Prostate gland (tissue), 2 donors: Measurements from ENCODE around the gene ELFN1. TPM values are rescaled to one million over a fixed set of nuclear protein-coding genes. Genes with fewer than 3 reads are reported as not detected.

Source experiments
- DNase-seq: peaks from one replicate; pipeline ENCODE4 v3.0.0-alpha.2; 2019; ENCODE audit warnings: low spot score
- H3K27ac ChIP-seq, 2 donors: fragments of 200-600 bp; sonication (generic); 2 replicates each; pipeline ENCODE4 v1.5.1; 2017 to 2019
- H3K27me3 ChIP-seq: fragments of 200-600 bp; sonication (generic); replicated peaks from 2 replicates; pipeline ENCODE4 v1.5.1; 2019; ENCODE audit not compliant: insufficient read depth
- H3K36me3 ChIP-seq, 2 donors: fragments of 200-600 bp; sonication (generic); 1 replicate in 1 of 2; 2 replicates in 1 of 2; pipeline versions ENCODE4 v1.5.1 to v1.8.1; 2017 to 2019
- H3K4me1 ChIP-seq: fragments of 200-600 bp; sonication (generic); replicated peaks from 2 replicates; pipeline ENCODE4 v1.5.1; 2019
- H3K4me3 ChIP-seq, 2 donors: fragments of 200-600 bp; sonication (generic); 2 replicates each; pipeline ENCODE4 v1.5.1; 2017 to 2019
- H3K9me3 ChIP-seq: fragments of 200-600 bp; sonication (generic); 2 replicates; pipeline ENCODE4 v1.5.1; 2017
- POLR2A ChIP-seq: fragments of 450-650 bp; IDR thresholded peaks from one replicate; pipeline ENCODE4 v1.6.1; 2016; ENCODE audit warnings: antibody characterized with exemption, mild to moderate bottlenecking
- POLR2AphosphoS5 ChIP-seq: sonication (generic); formaldehyde crosslinking; IDR thresholded peaks from one replicate; pipeline ENCODE4 v1.6.1; 2017; ENCODE audit warnings: antibody characterized with exemption
- WGBS: methylation state at CpG from one replicate; pipeline ENCODE4 v1.1.5; 2018; 5-methylcytosine and 5-hydroxymethylcytosine counted together
- intact Hi-C: fragments of 100-400 bp; cut with DNase I; formaldehyde crosslinking; loops from one replicate; pipeline ENCODE4 v1.14.2; 2022
- total RNA-seq, 2 donors: library from RNA; depleted of rRNA; stranded (reverse); fragments of >200 nt; gene quantifications; one replicate each; pipeline ENCODE4 v1.1.0, GENCODE V29; 2016
- TF ChIP-seq, protein P1 (sequence below), 4 experiments: fragments of 200-600 bp in 2 of 4; fragments of 450-650 bp in 2 of 4; sonication (generic) in 2 of 4; IDR thresholded peaks; 1 replicate in 3 of 4; 2 replicates in 1 of 4; pipeline ENCODE4 v1.5.1; 2016 to 2019; ENCODE audit warnings: antibody characterized with exemption in 4 of 4, mild to moderate bottlenecking in 2 of 4, moderate library complexity in 2 of 4

ELFN1 gene
- total RNA-seq, 2 donors from 2014 or later = 2.0 to 3.0 TPM

DNA sequence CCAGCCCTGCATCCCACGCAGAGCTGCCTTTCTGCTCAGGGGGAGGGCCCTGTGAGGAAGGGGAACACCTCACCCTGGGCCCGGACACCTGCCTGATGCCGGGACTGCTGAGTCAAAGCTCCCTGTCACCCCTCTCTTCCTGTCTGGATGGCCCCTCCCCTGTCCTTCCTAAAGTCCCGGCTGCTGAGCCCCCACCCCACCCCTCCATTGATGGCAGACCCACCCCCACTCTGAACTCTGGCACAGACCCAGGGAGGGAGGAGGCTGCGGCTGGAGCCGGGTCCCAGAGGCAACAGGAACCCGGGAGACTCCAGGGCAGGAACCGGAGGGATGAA is 78.7 kb downstream of the ELFN1 start:
- no peak for DNase-seq
- 24% methylated on average over 8 of the region's 8 CpGs for WGBS
- Histone ChIP-seq H3K4me3 (no peak overlapping the region), H3K9me3 (no peaks in the 10 kb centered on the region), H3K36me3 (no peaks in the 10 kb centered on the region), H3K27me3 (no peaks in the 10 kb centered on the region), H3K4me1 (no peaks in the 10 kb centered on the region), H3K27ac (no peak overlapping the region)
- no peak for TF ChIP-seq POLR2A
- TF ChIP-seq POLR2AphosphoS5 = no peak
- TF ChIP-seq, protein P1, sequence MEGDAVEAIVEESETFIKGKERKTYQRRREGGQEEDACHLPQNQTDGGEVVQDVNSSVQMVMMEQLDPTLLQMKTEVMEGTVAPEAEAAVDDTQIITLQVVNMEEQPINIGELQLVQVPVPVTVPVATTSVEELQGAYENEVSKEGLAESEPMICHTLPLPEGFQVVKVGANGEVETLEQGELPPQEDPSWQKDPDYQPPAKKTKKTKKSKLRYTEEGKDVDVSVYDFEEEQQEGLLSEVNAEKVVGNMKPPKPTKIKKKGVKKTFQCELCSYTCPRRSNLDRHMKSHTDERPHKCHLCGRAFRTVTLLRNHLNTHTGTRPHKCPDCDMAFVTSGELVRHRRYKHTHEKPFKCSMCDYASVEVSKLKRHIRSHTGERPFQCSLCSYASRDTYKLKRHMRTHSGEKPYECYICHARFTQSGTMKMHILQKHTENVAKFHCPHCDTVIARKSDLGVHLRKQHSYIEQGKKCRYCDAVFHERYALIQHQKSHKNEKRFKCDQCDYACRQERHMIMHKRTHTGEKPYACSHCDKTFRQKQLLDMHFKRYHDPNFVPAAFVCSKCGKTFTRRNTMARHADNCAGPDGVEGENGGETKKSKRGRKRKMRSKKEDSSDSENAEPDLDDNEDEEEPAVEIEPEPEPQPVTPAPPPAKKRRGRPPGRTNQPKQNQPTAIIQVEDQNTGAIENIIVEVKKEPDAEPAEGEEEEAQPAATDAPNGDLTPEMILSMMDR (IDR thresholded peaks at IDR 0.05) = no peak
- intact Hi-C loops = no loop called here

DNA sequence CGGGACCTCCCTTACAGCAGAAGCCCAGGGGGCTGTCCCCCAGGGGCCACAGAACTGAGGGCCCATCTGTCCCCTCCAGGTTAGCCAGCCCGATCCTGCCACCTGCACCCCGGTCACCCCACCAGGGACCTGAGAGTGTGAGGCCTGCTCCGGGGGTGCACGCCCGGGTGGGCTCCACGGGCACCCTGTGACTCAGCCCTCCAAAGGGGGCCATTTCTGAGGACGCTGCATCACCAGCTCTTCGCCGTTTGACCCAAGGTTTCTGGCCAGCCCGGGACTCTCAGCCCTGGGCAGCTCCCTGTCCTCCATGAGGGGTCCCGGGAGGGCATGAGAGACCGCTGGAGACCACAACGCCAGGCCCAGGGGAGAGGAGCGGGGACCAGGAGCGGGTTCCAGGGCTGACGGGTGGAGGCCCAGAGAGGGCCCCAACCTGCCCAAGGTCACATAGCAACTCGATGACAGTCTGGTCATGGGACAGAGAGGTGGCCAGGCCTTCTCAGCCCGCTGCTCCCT is 79.3 kb downstream of the ELFN1 start:
- intact Hi-C loops = no loop called here
- Histone ChIP-seq H3K27me3 (no peaks in the 10 kb centered on the region), H3K36me3 (no peaks in the 10 kb centered on the region), H3K9me3 (no peaks in the 10 kb centered on the region), H3K4me3 (no peak overlapping the region), H3K4me1 (no peaks in the 10 kb centered on the region), H3K27ac (no peak overlapping the region)
- WGBS = 85% methylated on average over 19 of the region's 19 CpGs
- TF ChIP-seq, protein P1 (IDR thresholded peaks at IDR 0.05) = no peak
- TF ChIP-seq POLR2AphosphoS5 (no peak), POLR2A (no peak)
- DNase-seq = no peak

DNA sequence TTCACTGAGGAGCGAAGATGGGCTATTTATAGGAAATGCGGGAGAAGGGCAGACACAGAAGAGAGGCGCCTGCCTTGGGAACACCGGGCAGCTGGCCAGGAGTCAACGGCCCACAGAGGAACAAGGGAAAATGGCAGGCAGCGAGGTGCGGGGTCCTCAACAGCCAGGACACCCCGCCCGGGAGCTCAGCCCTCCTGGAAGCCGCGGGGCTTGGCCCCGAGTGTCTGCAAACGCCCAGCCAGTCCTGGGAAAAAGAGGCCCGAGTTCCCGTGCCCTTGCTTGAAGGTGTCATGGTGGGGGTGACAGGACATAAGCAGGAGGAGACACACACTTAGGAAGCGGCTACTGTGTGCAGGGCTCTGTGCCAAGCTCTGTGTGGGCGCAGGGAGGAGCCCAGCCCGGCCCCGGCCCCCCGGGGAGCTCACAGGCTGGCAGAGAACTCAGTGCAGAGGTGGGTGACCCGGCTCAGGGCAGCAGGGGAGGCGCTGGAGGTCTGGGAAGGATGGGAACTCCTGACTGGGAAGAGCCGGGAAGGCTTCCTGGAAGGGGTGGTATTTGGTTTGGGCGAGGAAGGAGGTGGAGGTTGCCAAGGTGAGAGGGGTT is 79.9 kb downstream of the ELFN1 start:
- H3K27ac ChIP-seq = no peak overlapping the region
- TF ChIP-seq POLR2AphosphoS5 (no peak), POLR2A (no peak)
- TF ChIP-seq, protein P1 (IDR thresholded peaks at IDR 0.05) = no peak
- no peaks in the 10 kb centered on the region for H3K4me1 ChIP-seq
- no peaks in the 10 kb centered on the region for H3K27me3 ChIP-seq
- H3K36me3 ChIP-seq = no peaks in the 10 kb centered on the region
- 40% methylated on average over 24 of the region's 24 CpGs for WGBS
- no peak for DNase-seq
- intact Hi-C loops = no loop called here
- H3K9me3 ChIP-seq = no peaks in the 10 kb centered on the region
- no peak overlapping the region for H3K4me3 ChIP-seq

DNA sequence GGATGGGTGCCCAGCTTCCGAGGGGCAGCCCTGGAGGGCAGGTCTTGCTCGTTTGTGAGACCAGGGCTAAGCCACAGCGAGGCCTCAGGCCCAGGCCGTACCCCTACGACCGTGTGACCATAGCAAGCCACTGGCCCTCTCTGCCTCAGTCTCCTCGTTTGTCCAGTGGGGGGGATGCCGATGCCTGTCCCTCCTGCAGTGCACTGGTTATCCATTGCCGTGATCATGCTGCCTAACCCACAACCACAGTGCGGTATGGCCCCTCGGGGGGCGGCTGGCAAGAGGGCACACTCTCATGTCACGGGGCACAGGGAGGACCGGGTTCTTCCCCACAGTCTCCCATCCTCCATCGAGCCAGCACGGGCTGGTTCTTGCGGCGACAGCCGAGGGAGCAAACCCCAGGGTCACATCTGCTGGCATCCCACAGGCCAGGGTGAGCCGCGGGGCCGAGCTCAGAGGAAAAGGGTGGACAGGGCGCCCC is 80.5 kb downstream of the ELFN1 start:
- Histone ChIP-seq H3K4me3 (no peak overlapping the region), H3K36me3 (no peaks in the 10 kb centered on the region), H3K9me3 (no peaks in the 10 kb centered on the region), H3K27me3 (no peaks in the 10 kb centered on the region), H3K27ac (no peak overlapping the region), H3K4me1 (no peaks in the 10 kb centered on the region)
- 85% methylated on average over 21 of the region's 23 CpGs for WGBS
- DNase-seq = no peak
- TF ChIP-seq, protein P1 (IDR thresholded peaks at IDR 0.05) = no peak
- TF ChIP-seq POLR2AphosphoS5 (no peak), POLR2A (no peak)
- intact Hi-C loops = no loop called here

DNA sequence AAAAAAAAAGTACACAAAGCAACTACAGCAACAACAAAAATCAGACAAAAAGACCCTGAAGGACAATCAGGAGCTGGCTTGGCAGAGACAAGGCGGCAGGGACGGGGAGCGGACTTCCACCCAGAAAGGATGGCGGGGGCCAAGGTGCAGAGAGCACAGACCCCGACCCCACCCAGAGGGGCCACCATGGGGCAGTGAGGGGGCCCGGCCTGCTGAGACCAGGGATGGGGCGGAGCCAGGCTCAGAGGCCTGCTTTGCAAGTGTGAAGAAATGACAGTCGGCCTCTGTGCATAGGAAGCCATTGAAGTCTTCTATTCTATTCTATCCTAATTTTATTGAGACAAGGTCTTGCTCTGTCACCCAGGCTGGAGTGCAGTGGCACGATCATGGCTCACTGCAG is 82.0 kb downstream of the ELFN1 start:
- intact Hi-C loops = no loop called here
- 89% methylated on average over 9 of the region's 9 CpGs for WGBS
- DNase-seq = no peak

More for the DNA sequence above, 82.0 kb downstream of the ELFN1 start:
- no peak overlapping the region for H3K27ac ChIP-seq
- H3K4me1 ChIP-seq = no peaks in the 10 kb centered on the region
- no peaks in the 10 kb centered on the region for H3K27me3 ChIP-seq
- no peaks in the 10 kb centered on the region for H3K9me3 ChIP-seq
- TF ChIP-seq POLR2AphosphoS5 (no peak), POLR2A (no peak)
- TF ChIP-seq, protein P1 (IDR thresholded peaks at IDR 0.05) = no peak
- no peak overlapping the region for H3K4me3 ChIP-seq
- no peaks in the 10 kb centered on the region for H3K36me3 ChIP-seq
